ENCODE results near the gene SLAMF7. TPM values are rescaled to one million over a fixed set of nuclear protein-coding genes. Genes with fewer than 3 reads are reported as not detected.

SLAMF7 gene
- total and polyA plus RNA-seq, 10 of the 15 experiments (the other 5 are each of a cell fraction or from before 2014, with no cell fraction given), result 66.6 to 284 (median 108) TPM

- TF ChIP-seq MTA2 (IDR thresholded peaks at IDR 0.05; ENCODE audit: low read depth), result no peak
- peak; percentile 72 for TF ChIP-seq RUNX3 (IDR thresholded peaks at IDR 0.05; ENCODE audit: low read length)
- no peak for TF ChIP-seq TCF7 (IDR thresholded peaks at IDR 0.05; ENCODE audit: borderline replicate concordance)
- TF ChIP-seq TCF3 (IDR thresholded peaks at IDR 0.05; ENCODE audit: borderline replicate concordance, insufficient read depth, low read depth, low read length), result no peak
- no peak for TF ChIP-seq KDM1A (IDR thresholded peaks at IDR 0.05; ENCODE audit: borderline replicate concordance)
- no peak for TF ChIP-seq FOXM1 (IDR thresholded peaks at IDR 0.05; ENCODE audit: low read depth, low read length)
- no peak; the same call in 1 of the 2 replicates for TF ChIP-seq PML (IDR thresholded peaks at IDR 0.05; ENCODE audit: low read length)
- TF ChIP-seq PAX8 (IDR thresholded peaks at IDR 0.05), result no peak
- TF ChIP-seq ZNF274 (IDR thresholded peaks at IDR 0.05; ENCODE audit: insufficient read depth, insufficient read length), result no peak
- no peak for TF ChIP-seq HCFC1 (IDR thresholded peaks at IDR 0.05; ENCODE audit: low read length)
- peak; percentile 39; the same call in 1 of the 2 replicates for TF ChIP-seq ELK1 (IDR thresholded peaks at IDR 0.05; ENCODE audit: low read depth, low read length)
- no peak for TF ChIP-seq ZBTB11 (CRISPR knock-in tag; IDR thresholded peaks at IDR 0.05)
These were observed 30.2 kb upstream of the SLAMF7 start (continued) for GRCh38 chr1:160708801-160709200.

All from GM12878 (cell line).